ENCODE data around the gene INPP5K.

GRCh38 chr17:1563786-1564613, 47.6 kb upstream of the INPP5K start:
- TF ChIP-seq CTCF (IDR thresholded peaks at IDR 0.05) (no peak), POLR2A (IDR thresholded peaks at IDR 0.05) (no peak)
